Measurements from ENCODE around the gene BMF. TPM values are rescaled to one million over a fixed set of nuclear protein-coding genes. Genes with fewer than 3 reads are reported as not detected.
A peak's percentile ranks its signal among the peaks of the same experiment; 100 is the strongest.

BMF gene
- polyA plus RNA-seq, 2 of the 4 experiments (the other 2 are of a cell fraction): 1.4 to 1.6 TPM

DNA sequence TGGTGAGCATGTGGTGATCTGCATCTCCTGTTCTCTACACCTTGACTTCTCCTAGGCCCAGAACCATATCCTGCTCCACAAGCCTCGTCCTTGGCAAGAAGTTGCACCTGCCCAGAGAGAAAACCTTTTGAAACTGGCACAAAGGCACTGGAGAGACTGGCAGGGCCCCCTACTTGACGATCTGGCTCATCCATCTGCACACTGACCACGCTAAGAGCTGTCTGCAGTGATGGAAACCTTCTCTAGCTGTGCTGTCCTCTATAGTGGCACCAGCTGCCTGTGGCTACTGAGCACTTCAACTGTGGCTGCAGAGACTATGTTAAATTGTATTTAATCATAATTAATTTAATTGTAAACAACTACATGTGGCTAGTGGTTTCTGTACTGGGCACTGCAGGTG lies 43.5 kb downstream of the BMF start:
- CTCF ChIA-PET: interaction anchor here (0.9 to 2.0 kb wide), 2 partner anchors 39 to 44 kb away, joined by 3 to 6 read pairs; no protein-coding TSS in a partner anchor
- H3K4me1 ChIP-seq: peaks cover 64% of the 10 kb centered on the region
- peak overlapping the region; percentile 70 to 83 for H3K27ac ChIP-seq

GRCh38 chr15:40064231-40064894 lies 44.3 kb downstream of the BMF start:
- no peaks in the 10 kb centered on the region for H3K9me3 ChIP-seq
- H3K4me1 ChIP-seq: peaks cover 56% of the 10 kb centered on the region
- ChIA-PET POLR2A (interaction anchor here (0.5 kb wide), 1 partner anchor 12 kb away, joined by 11 read pairs; no protein-coding TSS in a partner anchor), CTCF (interaction anchor here (0.9 to 2.5 kb wide), 3 partner anchors 10 to 41 kb away, joined by 4 to 10 read pairs (median 7); no protein-coding TSS in a partner anchor)
- ATAC-seq (peak; percentile 47 to 53; a peak in 4 of 6 replicates), FAIRE-seq (no peak), DNase-seq (ENCODE audit: low read depth in 1 of 2, low spot score in 1 of 2) (peak in 1 of 2 experiments; percentile 73)
- H3K4me3 ChIP-seq: no peak overlapping the region
- TF ChIP-seq GATA3 (IDR thresholded peaks at IDR 0.05; ENCODE audit: borderline replicate concordance) (0 out of 2 replicates have a peak, but pooled peaks have one; percentile 34), POLR2AphosphoS2 (conservative IDR thresholded peaks at IDR 0.05; ENCODE audit: low read length) (no peak), CBX2 (IDR thresholded peaks at IDR 0.05; ENCODE audit: borderline replicate concordance, low read depth) (no peak), JUNB (IDR thresholded peaks at IDR 0.05) (peak; percentile 42; the same call in 1 of the 2 replicates), JUN (IDR thresholded peaks at IDR 0.05) (0 out of 5 replicates have a peak, but pooled peaks of 1 of the 2 experiments have one; percentile 26), CEBPB (IDR thresholded peaks at IDR 0.05) (0 out of 4 replicates have a peak, but pooled peaks of 1 of the 2 experiments have one; percentile 23), EP300 (IDR thresholded peaks at IDR 0.05) (peak; percentile 38 to 40; a peak in 2 of 5 replicates), FOSL2 (IDR thresholded peaks at IDR 0.05) (no peak), FOSL2 (CRISPR knock-in tag; IDR thresholded peaks at IDR 0.05) (peak; percentile 64)
- H3K4me2 ChIP-seq: peak overlapping the region; percentile 42
- WGBS (ENCODE audit: missing lambda C conversion rate): 50% methylated on average over 8 of the region's 8 CpGs
- peak overlapping the region; percentile 70 to 83 for H3K27ac ChIP-seq

More for the DNA sequence above, 43.5 kb downstream of the BMF start:
- no peak for TF ChIP-seq CEBPB (IDR thresholded peaks at IDR 0.05)
- TF ChIP-seq FOSB (CRISPR knock-in tag; IDR thresholded peaks at IDR 0.05): no peak
- no peak for TF ChIP-seq ZNF302 (CRISPR knock-in tag; IDR thresholded peaks at IDR 0.05)
- no peak for TF ChIP-seq POLR2A (IDR thresholded peaks at IDR 0.05; ENCODE audit: low read length)
- no peak for TF ChIP-seq GATA3 (IDR thresholded peaks at IDR 0.05; ENCODE audit: borderline replicate concordance)
- no peak for TF ChIP-seq NFE2L2 (conservative IDR thresholded peaks at IDR 0.05; ENCODE audit: low read length)
- no peak for TF ChIP-seq NR3C1 (IDR thresholded peaks at IDR 0.05)
- TF ChIP-seq CBX2 (IDR thresholded peaks at IDR 0.05; ENCODE audit: borderline replicate concordance, low read depth): no peak
- TF ChIP-seq HOXB13 (CRISPR knock-in tag; IDR thresholded peaks at IDR 0.05; ENCODE audit: low read depth): no peak
- TF ChIP-seq RAD21 (conservative IDR thresholded peaks at IDR 0.05 in 1 of 2, IDR thresholded peaks at IDR 0.05 in 1 of 2): no peak
- no peak for TF ChIP-seq MAFK (IDR thresholded peaks at IDR 0.05; ENCODE audit: partially characterized antibody)
- no peak for TF ChIP-seq ZFP36 (IDR thresholded peaks at IDR 0.05; ENCODE audit: borderline replicate concordance, partially characterized antibody)
- TF ChIP-seq KDM5A (IDR thresholded peaks at IDR 0.05): no peak
- TF ChIP-seq RFX5 (IDR thresholded peaks at IDR 0.05): no peak
- POLR2A ChIA-PET: no interaction called here
- H3K4me3 ChIP-seq: no peak overlapping the region
- no peaks in the 10 kb centered on the region for H3K9me3 ChIP-seq
- WGBS (ENCODE audit: missing lambda C conversion rate): 71% methylated on average over 2 of the region's 3 CpGs
- no peak for FAIRE-seq
- no peak for ATAC-seq
- no peak overlapping the region for H3K4me2 ChIP-seq
- no peak for DNase-seq (ENCODE audit: low read depth in 1 of 2, low spot score in 1 of 2)

- peaks cover 49% of the 10 kb centered on the region for H3K4me1 ChIP-seq
- CTCF ChIA-PET: interaction anchor here (0.9 to 2.5 kb wide), 3 partner anchors 10 to 42 kb away, joined by 4 to 10 read pairs (median 7); no protein-coding TSS in a partner anchor
- POLR2A ChIA-PET: no interaction called here
- 58% methylated on average over 2 of the region's 2 CpGs for WGBS (ENCODE audit: missing lambda C conversion rate)
- no peak overlapping the region for H3K4me3 ChIP-seq
- H3K9me3 ChIP-seq: no peaks in the 10 kb centered on the region
- DNase-seq (ENCODE audit: low read depth in 1 of 2, low spot score in 1 of 2): peak in 1 of 2 experiments; percentile 43
- peak; percentile 57 to 59; a peak in 5 of 6 replicates for ATAC-seq
- H3K4me2 ChIP-seq: peak overlapping the region; percentile 42
- peak overlapping the region; percentile 70 to 83 for H3K27ac ChIP-seq
- TF ChIP-seq JUN (IDR thresholded peaks at IDR 0.05) (no peak), FOSL2 (IDR thresholded peaks at IDR 0.05) (no peak), FOSL2 (CRISPR knock-in tag; IDR thresholded peaks at IDR 0.05) (0 out of 2 replicates have a peak, but pooled peaks have one; percentile 15), ZC3H11A (IDR thresholded peaks at IDR 0.05) (no peak), NFE2L2 (conservative IDR thresholded peaks at IDR 0.05; ENCODE audit: low read length) (no peak), EHMT2 (IDR thresholded peaks at IDR 0.05; ENCODE audit: low read depth) (0 out of 2 replicates have a peak, but pooled peaks have one; percentile 18)
- TF ChIP-seq, protein P1, sequence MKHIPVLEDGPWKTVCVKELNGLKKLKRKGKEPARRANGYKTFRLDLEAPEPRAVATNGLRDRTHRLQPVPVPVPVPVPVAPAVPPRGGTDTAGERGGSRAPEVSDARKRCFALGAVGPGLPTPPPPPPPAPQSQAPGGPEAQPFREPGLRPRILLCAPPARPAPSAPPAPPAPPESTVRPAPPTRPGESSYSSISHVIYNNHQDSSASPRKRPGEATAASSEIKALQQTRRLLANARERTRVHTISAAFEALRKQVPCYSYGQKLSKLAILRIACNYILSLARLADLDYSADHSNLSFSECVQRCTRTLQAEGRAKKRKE (CRISPR knock-in tag; IDR thresholded peaks at IDR 0.05; ENCODE audit: low read depth): no peak
- TF ChIP-seq, protein P2, sequence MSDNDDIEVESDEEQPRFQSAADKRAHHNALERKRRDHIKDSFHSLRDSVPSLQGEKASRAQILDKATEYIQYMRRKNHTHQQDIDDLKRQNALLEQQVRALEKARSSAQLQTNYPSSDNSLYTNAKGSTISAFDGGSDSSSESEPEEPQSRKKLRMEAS (IDR thresholded peaks at IDR 0.05): no peak
- no peak for FAIRE-seq
Observed at GRCh38 chr15:40063563-40064011, 45.1 kb downstream of the BMF start.
